Measurements from ENCODE around the gene IGSF23. TPM values are rescaled to one million over a fixed set of nuclear protein-coding genes. Genes with fewer than 3 reads are reported as not detected.

The IGSF23 gene
- total RNA-seq, 1 donor from 2014 or later: not detected

GRCh38 chr19:44617110-44617880 lies 3.9 kb downstream of the IGSF23 start:
- TF ChIP-seq CTCF (IDR thresholded peaks at IDR 0.05): no peak
- CTCF ChIA-PET: no interaction called here
- Mint-ChIP-seq H3K9me3 (no peaks in the 10 kb centered on the region), H3K4me1 (no peaks in the 10 kb centered on the region), H3K27ac (no peak overlapping the region), H3K27me3 (peaks cover 6% of the 10 kb centered on the region), H3K36me3 (ENCODE audit: low read depth) (no peaks in the 10 kb centered on the region), H3K4me3 (no peak overlapping the region)
- DNase-seq (no peak), ATAC-seq (ENCODE audit: low read depth) (no peak)
- intact Hi-C loops (cut with micrococcal nuclease): no loop called here
- POLR2A ChIA-PET: no interaction called here

- intact Hi-C loops (cut with micrococcal nuclease): no loop called here
- no peak overlapping the region for H3K4me3 Mint-ChIP-seq
Observed at GRCh38 chr19:44618640-44619357, 5.4 kb downstream of the IGSF23 start.

GRCh38 chr19:44620667-44621066 lies 7.3 kb downstream of the IGSF23 start:
- Mint-ChIP-seq H3K9me3 (no peaks in the 10 kb centered on the region), H3K36me3 (ENCODE audit: low read depth) (no peaks in the 10 kb centered on the region), H3K4me3 (no peak overlapping the region), H3K27me3 (peaks cover 9% of the 10 kb centered on the region), H3K4me1 (no peaks in the 10 kb centered on the region), H3K27ac (no peak overlapping the region)
- TF ChIP-seq CTCF (IDR thresholded peaks at IDR 0.05): no peak
- ChIA-PET CTCF (no interaction called here), POLR2A (no interaction called here)
- no peak for ATAC-seq (ENCODE audit: low read depth)
- intact Hi-C loops (cut with micrococcal nuclease): no loop called here
- DNase-seq: no peak

More at GRCh38 chr19:44618640-44619357, 5.4 kb downstream of the IGSF23 start:
- ATAC-seq (ENCODE audit: low read depth) (no peak), DNase-seq (no peak)
- H3K27ac Mint-ChIP-seq: no peak overlapping the region
- no peaks in the 10 kb centered on the region for H3K4me1 Mint-ChIP-seq
- H3K9me3 Mint-ChIP-seq: no peaks in the 10 kb centered on the region
- H3K27me3 Mint-ChIP-seq: peaks cover 9% of the 10 kb centered on the region
- ChIA-PET POLR2A (no interaction called here), CTCF (no interaction called here)
- H3K36me3 Mint-ChIP-seq (ENCODE audit: low read depth): no peaks in the 10 kb centered on the region
- TF ChIP-seq CTCF (IDR thresholded peaks at IDR 0.05): no peak

GRCh38 chr19:44621367-44621766 lies 8.0 kb downstream of the IGSF23 start:
- Mint-ChIP-seq H3K9me3 (no peaks in the 10 kb centered on the region), H3K4me3 (no peak overlapping the region), H3K27me3 (peaks cover 9% of the 10 kb centered on the region), H3K4me1 (no peaks in the 10 kb centered on the region), H3K27ac (no peak overlapping the region), H3K36me3 (ENCODE audit: low read depth) (no peaks in the 10 kb centered on the region)
- ChIA-PET CTCF (no interaction called here), POLR2A (no interaction called here)
- no peak for ATAC-seq (ENCODE audit: low read depth)
- TF ChIP-seq CTCF (IDR thresholded peaks at IDR 0.05): no peak
- no peak for DNase-seq
- intact Hi-C loops (cut with micrococcal nuclease): no loop called here

GRCh38 chr19:44623080-44623479 lies 9.7 kb downstream of the IGSF23 start:
- no peak for ATAC-seq (ENCODE audit: low read depth)
- Mint-ChIP-seq H3K9me3 (no peaks in the 10 kb centered on the region), H3K27me3 (peaks cover 15% of the 10 kb centered on the region), H3K36me3 (ENCODE audit: low read depth) (no peaks in the 10 kb centered on the region), H3K27ac (no peak overlapping the region), H3K4me1 (no peaks in the 10 kb centered on the region), H3K4me3 (no peak overlapping the region)
- ChIA-PET POLR2A (no interaction called here), CTCF (interaction anchor here (0.6 kb wide), 1 partner anchor 11 kb away, joined by 3 read pairs; no protein-coding TSS in a partner anchor)
- no peak for TF ChIP-seq CTCF (IDR thresholded peaks at IDR 0.05)
- intact Hi-C loops (cut with micrococcal nuclease): no loop called here
- DNase-seq: no peak

Measured in activated B cell treated with CpG ODN at 0.5 μM for 24 hours (primary cell).